HK-2 (cell line): Measurements from ENCODE around the gene RFX1.
"Not testable (repeated sequence)": the region's sequence is repeated elsewhere in the genome, so short reads cannot be mapped to it uniquely, and the experiment has no call there.

Experiments
- DNase-seq: peaks from one replicate; pipeline ENCODE4 v3.0.0-alpha.2; 2018; ENCODE audit not compliant: unreplicated experiment

RFX1 gene

DNA sequence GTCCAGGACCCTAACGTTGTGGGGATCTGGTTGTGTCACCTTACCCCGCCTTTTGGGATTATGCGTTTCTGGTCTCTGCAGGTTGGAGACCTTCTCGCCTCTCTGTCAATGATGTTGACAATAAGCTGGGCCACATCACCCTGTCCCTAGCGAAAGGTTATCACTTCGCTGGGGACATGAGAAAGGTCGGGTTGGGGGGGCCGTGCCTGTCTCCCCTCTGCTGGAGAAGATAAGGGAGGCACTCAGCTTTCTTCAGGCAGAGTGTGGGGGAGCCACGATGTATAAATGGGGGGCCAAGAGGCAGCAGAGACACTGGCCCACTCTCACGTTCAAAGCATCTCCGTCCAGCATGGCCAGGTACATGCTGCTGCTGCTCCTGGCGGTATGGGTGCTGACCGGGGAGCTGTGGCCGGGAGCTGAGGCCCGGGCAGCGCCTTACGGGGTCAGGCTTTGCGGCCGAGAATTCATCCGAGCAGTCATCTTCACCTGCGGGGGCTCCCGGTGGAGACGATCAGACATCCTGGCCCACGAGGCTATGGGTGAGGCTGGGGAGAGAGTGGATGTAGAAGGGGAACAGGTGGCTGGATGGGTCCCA, 21.8 kb upstream of the RFX1 start, which contains the start of gene RLN3:
RLN3 (plus strand) TSS at position 293 of the 595 bp plus-strand sequence; CDS start at position 350, 57 bp downstream.
- DNase-seq: no peak

DNA sequence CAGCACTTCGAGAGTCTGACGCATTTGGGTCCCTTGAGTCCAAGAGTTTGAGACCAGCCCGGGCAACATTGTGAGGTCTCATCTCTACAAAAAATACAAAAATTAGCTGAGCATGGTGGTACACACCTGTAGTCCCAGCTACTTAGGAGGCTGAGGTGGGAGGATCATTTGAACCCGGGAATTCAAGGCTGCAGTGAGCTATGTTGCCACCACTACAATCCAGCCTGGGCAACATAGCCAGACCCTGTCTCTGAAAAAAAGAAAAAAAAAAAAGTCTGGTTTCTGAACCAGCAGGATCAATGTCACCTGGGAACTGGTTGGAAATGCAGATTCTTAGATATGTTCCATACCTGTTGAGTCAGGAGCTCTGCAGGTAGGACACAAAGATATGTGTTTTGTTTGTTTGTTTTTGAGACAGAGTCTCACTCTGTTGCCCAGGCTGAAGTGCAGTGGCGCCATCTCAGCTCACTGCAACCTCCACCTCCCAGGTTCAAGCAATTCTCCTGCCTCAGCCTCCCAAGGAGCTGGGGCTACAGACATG, 20.6 kb upstream of the RFX1 start:
- not testable (repeated sequence) for DNase-seq

GRCh38 chr19:14023404-14024235, 17.5 kb upstream of the RFX1 start:
- peak; percentile 62 for DNase-seq

DNA sequence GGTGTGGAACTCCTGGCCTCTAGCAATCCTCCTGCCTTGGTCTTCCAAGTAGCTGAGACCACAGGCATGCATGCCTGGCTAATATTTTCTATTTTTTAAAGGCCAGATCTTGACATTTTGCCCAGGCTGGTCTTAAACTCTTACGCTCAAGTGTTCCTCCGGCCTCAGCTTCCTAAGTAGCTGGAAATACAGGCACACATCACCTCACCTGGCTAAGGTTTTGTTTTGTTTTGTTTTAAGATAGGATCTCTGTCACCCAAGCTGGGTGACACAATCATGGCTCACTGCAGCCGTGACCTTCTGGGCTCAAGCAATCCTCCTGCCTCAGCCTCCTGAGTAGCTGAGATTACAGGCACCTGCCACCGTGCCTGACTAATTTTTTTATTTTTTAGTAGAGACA, 16.3 kb upstream of the RFX1 start:
- no peak for DNase-seq

- no peak for DNase-seq
Observed at GRCh38 chr19:14021474-14021873, 15.4 kb upstream of the RFX1 start.

DNA sequence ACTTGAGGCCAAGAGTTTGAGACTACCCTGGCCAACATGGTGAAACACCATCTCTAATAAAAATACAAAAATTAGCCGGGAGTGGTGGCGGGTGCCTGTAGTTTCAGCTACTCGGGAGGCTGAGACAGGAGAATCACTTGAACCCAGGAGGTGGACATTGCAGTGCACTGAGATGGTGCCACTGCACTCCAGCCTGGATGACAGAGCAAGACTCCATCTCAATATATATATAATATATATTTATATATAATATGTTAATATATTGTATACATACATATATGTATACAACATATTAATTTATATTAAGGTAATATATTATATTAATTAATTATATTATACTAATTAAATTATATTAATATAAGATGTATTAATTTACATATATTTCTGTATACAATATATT, 13.6 kb upstream of the RFX1 start:
- not testable (repeated sequence) for DNase-seq

- no peak for DNase-seq
Observed at GRCh38 chr19:14019100-14019499, 13.0 kb upstream of the RFX1 start.

- DNase-seq: no peak
Observed at GRCh38 chr19:14015524-14016035, 9.5 kb upstream of the RFX1 start.

- no peak for DNase-seq
Observed at GRCh38 chr19:14012378-14012915, 6.3 kb upstream of the RFX1 start.

DNA sequence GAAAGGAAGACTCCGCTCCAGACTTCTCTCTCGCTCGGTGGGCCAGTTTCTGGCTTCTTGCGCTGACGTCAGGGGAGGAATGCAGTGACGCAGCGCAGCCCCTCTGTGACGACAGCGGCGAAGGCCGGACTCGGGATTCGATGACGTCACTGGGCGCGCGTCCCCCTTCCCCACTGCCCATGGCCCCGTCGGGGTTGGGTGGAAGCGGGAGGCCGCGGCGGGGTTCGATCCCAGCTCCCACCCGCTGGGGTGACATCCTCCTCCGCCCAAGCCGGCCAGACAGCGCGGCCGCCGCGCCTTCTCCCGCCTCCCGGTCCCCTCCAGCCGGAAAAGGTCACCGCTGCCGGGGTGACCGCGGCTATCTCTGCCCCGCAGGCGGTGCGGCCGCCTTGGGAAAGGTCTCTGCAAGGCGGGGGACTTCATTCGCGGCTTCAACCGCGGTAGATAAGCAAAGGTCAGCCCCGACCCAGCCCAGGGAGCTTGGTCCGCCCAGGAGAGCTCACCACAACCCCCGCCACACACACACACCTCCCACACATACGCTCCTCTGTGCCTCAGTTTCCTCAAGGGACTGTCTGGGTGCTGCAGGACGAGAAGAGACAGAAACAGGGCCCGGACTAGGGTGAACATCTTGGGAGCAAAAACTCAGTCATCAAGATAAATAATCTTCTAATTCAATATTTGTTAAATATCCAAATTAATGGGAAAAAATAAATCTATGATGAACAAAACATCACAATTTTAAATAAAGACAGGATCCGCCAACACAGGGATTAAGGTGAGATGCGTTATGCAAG, 844 bp upstream of the RFX1 start:
- no peak for DNase-seq

DNA sequence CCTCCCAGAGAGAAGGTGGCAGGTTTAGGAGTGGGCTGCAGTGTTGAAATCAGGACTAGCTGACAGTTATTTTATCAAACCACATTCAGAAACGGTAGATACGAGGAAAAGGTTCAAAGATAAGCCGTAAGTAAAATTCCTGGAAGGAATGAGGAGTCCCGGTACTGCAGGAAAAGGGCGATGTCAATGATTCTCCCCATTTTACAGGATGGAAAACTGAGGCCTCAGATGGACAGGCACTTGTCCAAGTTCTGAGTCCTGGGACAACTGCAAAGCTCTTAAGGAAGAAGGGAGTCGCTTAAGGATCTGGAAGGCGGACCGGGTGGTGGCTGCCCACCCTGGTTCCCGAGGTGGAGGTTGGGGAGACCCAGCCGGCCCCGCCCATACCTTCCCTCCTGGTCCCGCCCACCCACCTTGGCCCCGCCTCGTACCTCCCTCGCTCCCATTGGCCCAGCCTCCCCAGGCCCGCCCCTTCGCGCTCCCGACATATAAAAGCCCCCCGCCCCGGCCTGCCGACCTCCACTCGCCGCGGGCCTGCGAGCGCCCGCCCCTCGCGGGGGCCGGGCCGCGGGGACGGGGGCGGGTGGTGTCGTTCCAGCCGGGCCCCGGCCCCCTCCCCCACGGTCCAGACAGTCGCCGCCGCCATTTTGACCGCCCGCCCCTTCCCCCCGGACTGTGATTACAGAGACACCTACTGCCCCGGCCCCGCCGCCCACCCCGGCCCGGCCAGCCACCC, 603 bp downstream of the RFX1 start:
- DNase-seq: peak; percentile 82

GRCh38 chr19:14004619-14005348, 1.3 kb downstream of the RFX1 start:
- no peak for DNase-seq

GRCh38 chr19:14003251-14004055, 2.7 kb downstream of the RFX1 start:
- no peak for DNase-seq

GRCh38 chr19:14002571-14003250, 3.4 kb downstream of the RFX1 start:
- no peak for DNase-seq

- no peak for DNase-seq
Observed at GRCh38 chr19:14000691-14001375, 5.3 kb downstream of the RFX1 start.

- no peak for DNase-seq
Observed at GRCh38 chr19:13999085-13999484, 7.0 kb downstream of the RFX1 start.

GRCh38 chr19:13998426-13998825, 7.7 kb downstream of the RFX1 start:
- no peak for DNase-seq

GRCh38 chr19:13997631-13997962, 8.5 kb downstream of the RFX1 start:
- DNase-seq: no peak
